HG03045 (cell line): ENCODE data around the gene OVAAL.
"Not testable (repeated sequence)": the region's sequence is repeated elsewhere in the genome, so short reads cannot be mapped to it uniquely, and the experiment has no call there.

Source experiments
- ATAC-seq: cut with Tn5 transposase; IDR thresholded peaks from one replicate; pipeline ENCODE4 v1.9.1; 2021; ENCODE audit warnings: mild to moderate bottlenecking, moderate library complexity; ENCODE audit not compliant: unreplicated experiment

Gene OVAAL

GRCh38 chr1:180540697-180541594 is 17.8 kb upstream of the OVAAL start:
- ATAC-seq, result no peak

GRCh38 chr1:180542113-180542837 is 16.5 kb upstream of the OVAAL start:
- no peak for ATAC-seq

DNA sequence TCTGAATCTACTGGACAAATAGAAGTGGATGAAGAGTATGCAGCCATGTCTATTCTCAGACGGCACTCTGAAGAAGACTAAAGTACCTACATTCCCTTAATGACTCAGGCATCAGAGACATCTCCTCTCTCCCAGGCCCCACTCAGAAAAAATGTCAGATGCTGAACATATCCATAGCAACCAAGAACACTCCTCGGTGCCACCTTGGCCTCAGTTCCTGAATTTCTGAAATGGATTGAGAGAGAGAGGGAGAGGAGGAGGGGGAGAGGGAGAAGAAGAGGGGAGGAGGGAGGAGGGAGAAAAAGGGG is 16.0 kb upstream of the OVAAL start:
- no peak for ATAC-seq

DNA sequence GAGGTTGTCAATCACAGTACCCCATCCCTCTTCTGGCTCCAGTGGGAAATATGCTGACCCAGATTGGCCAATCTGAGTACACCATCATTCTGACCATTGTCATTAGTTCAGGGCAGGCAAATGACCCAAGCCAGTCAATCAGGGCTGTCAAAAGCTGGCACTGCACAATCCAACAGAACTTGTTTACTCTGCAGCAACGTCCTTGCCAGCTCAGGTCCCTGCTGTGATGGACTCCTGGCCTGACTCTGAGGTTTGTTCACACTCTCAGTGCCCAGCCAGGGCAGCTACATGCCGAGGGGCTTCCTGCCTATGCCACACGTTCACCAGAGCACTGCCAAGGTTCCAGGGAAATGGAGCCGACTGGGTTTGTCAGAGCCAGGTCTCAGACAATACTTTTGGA is 14.7 kb upstream of the OVAAL start:
- no peak for ATAC-seq

- no peak for ATAC-seq
Measured at GRCh38 chr1:180545991-180546390, 12.8 kb upstream of the OVAAL start.

DNA sequence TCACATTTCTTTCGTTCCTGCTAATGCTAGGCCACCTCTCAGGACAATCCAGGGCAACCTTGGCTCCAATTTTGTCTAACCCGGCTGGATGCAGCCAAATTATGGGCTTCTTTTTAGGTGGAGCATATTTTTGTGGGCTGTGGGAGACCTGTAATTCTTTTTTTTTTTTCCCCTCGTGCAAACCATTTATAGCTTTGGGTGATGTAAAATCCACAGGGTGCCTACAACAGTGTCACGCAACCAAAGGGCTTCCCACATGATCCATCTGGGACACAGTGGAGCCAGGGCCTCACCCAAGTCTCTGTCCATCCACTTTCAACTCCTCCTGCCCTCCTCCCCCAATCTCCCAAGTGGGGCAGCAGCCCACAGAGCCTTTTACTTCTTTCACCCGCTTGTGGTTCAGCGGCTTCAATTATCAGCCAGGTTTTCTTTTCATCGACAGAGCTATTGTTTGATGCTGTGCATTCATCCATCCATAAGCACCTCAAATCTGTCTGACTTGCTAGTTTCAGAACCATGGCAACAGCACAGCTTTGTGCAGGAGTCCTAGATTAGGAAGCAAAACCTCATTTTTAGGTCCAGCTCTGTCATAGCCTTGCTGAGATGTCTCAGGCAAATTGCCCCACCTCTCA is 10.0 kb upstream of the OVAAL start:
- ATAC-seq, result no peak

GRCh38 chr1:180549770-180550169 is 9.0 kb upstream of the OVAAL start:
- ATAC-seq, result not testable (repeated sequence)

DNA sequence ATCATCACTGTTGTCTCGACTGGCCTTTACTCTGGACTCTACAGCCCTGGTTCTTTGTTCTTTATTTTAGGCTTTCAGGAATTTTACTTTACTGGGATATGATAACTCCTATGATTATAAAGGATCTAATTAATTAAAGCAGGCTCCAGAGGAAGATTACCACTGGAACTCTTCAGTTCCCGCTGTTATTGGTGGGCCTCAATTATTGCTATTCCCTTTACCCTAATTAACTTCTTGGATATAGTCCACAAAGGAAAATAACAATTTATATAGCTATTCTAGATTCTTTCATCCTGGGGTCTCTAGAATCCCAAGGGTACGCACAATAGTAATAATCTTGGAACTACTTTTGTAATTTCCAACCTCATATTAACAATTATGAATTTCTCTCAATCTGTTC is 8.5 kb upstream of the OVAAL start:
- no peak for ATAC-seq

- no peak for ATAC-seq
Measured at GRCh38 chr1:180551997-180552396, 6.8 kb upstream of the OVAAL start.

DNA sequence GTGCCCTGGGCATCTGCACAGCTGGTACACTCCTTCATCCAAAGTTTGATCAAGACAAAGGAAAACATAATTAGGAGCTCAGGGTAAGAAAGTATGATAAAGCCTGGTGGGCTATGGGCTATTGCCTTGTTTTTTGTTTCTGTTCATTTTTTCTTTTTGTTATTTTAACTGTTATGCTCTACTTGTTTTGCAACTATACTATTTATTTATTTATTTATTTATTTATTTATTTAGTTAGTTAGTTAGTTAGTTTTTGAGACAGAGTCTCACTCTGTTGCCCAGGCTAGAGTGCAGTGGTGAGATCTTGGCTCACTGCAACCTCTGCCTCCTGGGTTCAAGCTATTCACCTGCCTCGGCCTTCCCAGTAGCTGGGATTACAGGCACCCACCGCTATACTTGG is 5.7 kb upstream of the OVAAL start:
- not testable (repeated sequence) for ATAC-seq

GRCh38 chr1:180555411-180555810 is 3.4 kb upstream of the OVAAL start:
- ATAC-seq, result no peak

GRCh38 chr1:180560200-180560867 is 1.6 kb downstream of the OVAAL start:
- no peak for ATAC-seq

GRCh38 chr1:180560868-180561600 is 2.3 kb downstream of the OVAAL start:
- no peak for ATAC-seq

GRCh38 chr1:180562640-180563025 is 3.9 kb downstream of the OVAAL start:
- ATAC-seq, result no peak

DNA sequence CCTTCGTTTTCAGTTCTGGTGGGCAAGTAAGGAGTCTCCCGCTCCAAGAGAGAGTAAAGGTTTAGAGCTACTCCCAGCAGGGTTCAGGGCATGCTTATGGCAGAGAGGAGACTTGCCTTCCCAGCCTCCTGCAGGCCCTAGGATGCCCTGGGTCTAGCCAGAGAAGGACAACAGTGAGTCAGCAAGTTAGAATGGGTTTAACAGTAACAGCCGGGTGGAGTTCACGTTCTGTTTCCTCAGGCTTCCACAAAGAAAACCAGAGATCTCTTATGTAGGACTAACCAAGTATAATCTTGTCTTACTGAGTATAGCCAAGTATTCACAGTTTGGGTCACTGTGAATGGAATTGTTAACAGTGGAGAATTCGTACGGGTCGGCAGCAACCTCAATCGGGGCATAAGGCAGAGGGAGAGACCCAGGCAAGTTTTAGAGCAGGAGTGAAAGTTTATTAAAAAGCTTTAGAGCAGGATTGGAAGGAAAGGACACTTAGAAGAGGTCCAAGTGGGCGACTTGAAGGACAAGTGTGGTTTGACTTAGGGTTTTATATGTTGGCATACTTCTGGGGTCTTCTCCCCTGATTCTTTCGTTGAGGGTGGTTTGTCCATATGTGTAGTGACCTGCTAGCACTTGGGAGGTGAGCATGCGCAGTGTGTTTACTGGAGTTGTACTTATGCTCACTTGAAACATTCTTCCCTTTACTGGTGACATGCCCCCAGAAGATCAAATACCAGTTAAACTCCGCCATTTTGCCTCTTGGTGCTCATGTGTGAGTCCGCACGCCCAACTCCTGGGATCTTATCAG is 4.5 kb downstream of the OVAAL start:
- no peak for ATAC-seq

DNA sequence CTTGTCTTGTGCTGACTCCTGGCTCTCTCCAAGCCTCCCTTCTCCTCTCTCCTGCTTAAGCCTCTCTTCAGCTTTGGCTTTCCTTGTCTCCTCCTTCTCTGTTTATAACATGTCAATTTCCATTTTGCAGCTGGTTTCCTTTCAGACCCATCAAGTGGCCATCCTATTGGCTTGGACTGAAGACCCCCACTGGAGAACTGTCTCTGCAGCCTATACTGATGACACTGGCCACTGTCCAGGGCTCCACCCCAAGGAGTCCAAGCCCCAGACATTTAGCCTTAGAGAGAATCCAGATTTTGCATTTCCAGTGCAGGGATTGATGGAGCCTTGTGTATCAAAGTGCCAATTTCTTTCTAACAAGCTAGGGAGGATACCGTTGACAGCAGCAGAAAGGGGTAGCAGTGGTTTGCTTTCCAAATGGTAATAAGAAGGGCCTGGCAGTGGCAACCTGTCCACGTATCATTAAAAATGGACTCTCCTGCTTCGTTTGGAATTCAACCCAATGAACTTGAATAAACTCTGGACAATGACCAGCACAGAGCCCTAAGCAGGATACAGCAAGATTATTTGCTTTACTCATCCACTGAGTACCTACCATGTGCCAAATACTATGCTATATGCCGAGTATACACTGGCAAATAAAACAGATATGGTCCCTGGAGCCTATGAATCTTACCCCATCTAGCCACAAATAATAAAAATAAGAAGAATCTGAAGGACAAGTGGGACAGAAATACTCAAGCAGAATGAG is 6.5 kb downstream of the OVAAL start:
- no peak for ATAC-seq

DNA sequence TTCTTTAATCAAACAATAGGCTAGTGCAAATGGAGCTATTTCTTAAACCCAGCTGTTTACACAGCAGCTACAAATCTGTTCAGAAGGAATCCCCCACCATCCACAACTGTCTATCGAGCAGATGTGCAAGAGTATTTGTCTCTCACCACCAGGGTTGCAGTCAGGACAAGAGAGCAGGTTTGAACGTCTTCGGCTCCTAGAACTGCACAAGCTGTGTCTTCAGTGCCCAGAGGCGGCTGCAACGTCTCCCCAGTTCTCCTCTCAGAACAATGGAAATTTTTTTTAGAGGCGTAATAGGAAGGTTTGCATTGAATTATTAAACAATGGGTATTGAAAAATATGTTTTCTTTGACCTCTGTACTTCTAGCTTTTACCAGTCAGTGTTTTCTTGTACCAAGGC is 7.3 kb downstream of the OVAAL start:
- ATAC-seq, result no peak

DNA sequence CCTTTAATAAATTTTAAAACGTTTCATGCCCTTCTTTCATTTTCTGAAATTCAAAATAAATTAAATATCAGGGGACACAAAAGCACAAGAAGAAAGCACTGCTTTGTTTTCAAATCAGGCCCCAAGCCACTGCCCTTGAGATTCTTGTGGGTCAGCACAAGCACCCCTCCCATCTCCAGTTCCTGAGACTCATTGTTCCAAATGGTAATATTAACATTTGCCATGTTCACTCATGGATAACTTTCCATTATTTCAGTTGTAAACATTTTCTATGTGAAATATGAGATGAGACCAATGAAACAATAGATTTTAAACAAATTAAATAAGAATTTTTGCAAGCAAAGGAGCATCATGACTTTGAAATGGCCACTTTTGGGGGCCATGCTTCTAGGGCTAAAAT is 7.7 kb downstream of the OVAAL start:
- no peak for ATAC-seq

DNA sequence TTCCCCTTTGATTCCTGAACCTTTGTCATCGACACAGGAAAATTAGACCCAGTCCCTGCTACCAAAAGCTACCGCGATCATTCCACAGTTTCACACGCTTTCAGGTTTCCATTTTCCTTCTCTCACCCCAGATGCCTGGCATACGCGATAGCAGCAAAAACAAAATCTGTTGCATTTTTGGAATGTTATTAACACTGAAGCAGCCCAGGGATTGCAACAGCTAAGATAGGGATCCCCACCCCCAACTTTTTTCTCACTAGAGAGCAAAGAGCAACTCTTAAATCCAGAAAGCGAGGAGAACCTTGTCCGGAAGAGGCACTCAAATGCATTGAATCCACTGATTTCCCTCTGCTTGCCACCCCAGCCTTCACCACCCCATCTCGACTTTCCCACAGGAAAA is 8.9 kb downstream of the OVAAL start:
- no peak for ATAC-seq
